Measurements from ENCODE around the gene PIGQ.

GRCh38 chr16:591892-592517 is 22.2 kb downstream of the PIGQ start:
- TF ChIP-seq, protein P1, sequence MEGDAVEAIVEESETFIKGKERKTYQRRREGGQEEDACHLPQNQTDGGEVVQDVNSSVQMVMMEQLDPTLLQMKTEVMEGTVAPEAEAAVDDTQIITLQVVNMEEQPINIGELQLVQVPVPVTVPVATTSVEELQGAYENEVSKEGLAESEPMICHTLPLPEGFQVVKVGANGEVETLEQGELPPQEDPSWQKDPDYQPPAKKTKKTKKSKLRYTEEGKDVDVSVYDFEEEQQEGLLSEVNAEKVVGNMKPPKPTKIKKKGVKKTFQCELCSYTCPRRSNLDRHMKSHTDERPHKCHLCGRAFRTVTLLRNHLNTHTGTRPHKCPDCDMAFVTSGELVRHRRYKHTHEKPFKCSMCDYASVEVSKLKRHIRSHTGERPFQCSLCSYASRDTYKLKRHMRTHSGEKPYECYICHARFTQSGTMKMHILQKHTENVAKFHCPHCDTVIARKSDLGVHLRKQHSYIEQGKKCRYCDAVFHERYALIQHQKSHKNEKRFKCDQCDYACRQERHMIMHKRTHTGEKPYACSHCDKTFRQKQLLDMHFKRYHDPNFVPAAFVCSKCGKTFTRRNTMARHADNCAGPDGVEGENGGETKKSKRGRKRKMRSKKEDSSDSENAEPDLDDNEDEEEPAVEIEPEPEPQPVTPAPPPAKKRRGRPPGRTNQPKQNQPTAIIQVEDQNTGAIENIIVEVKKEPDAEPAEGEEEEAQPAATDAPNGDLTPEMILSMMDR (IDR thresholded peaks at IDR 0.05), result no peak
- no peak for TF ChIP-seq POLR2A (IDR thresholded peaks at IDR 0.05)
